ENCODE data around the gene CCDC148. TPM values are rescaled to one million over a fixed set of nuclear protein-coding genes. Genes with fewer than 3 reads are reported as not detected.

Gene CCDC148
- total RNA-seq, 1 experiment from 2014 or later: not detected

GRCh38 chr2:158432117-158432516 is 24.4 kb downstream of the CCDC148 start:
- H4K20me1 ChIP-seq (ENCODE audit: insufficient read depth, low read depth, low read length): no peaks in the 10 kb centered on the region
- no peak for DNase-seq
- no peaks in the 10 kb centered on the region for H3K79me2 ChIP-seq (ENCODE audit: low read length)
- H3K9me3 ChIP-seq (ENCODE audit: low read length): peaks cover 8% of the 10 kb centered on the region
- H3K9ac ChIP-seq (ENCODE audit: low read length): no peak overlapping the region
- no peak overlapping the region for H3K4me3 ChIP-seq (ENCODE audit: low read length)
- H3K36me3 ChIP-seq (ENCODE audit: insufficient read depth, low read length): no peaks in the 10 kb centered on the region
- no peaks in the 10 kb centered on the region for H3K9me2 ChIP-seq (replicated peaks; ENCODE audit: insufficient read depth, low read length)
- H3K27ac ChIP-seq (ENCODE audit: low read length): no peak overlapping the region
- no peaks in the 10 kb centered on the region for H3K27me3 ChIP-seq (ENCODE audit: low read length)
- H3K4me1 ChIP-seq (ENCODE audit: low read length): no peaks in the 10 kb centered on the region
- H3K4me2 ChIP-seq (ENCODE audit: low read depth, low read length, poor library complexity, severe bottlenecking): no peak overlapping the region
- H2AFZ ChIP-seq (ENCODE audit: low read length): no peak overlapping the region

- Histone ChIP-seq H3K27ac (ENCODE audit: low read length) (no peak overlapping the region), H2AFZ (ENCODE audit: low read length) (no peak overlapping the region), H3K9ac (ENCODE audit: low read length) (no peak overlapping the region), H3K4me1 (ENCODE audit: low read length) (no peaks in the 10 kb centered on the region), H3K9me2 (replicated peaks; ENCODE audit: insufficient read depth, low read length) (no peaks in the 10 kb centered on the region), H3K4me2 (ENCODE audit: low read depth, low read length, poor library complexity, severe bottlenecking) (no peak overlapping the region), H4K20me1 (ENCODE audit: insufficient read depth, low read depth, low read length) (no peaks in the 10 kb centered on the region), H3K36me3 (ENCODE audit: insufficient read depth, low read length) (no peaks in the 10 kb centered on the region), H3K9me3 (ENCODE audit: low read length) (peaks cover 20% of the 10 kb centered on the region), H3K79me2 (ENCODE audit: low read length) (no peaks in the 10 kb centered on the region), H3K27me3 (ENCODE audit: low read length) (no peaks in the 10 kb centered on the region), H3K4me3 (ENCODE audit: low read length) (no peak overlapping the region)
- no peak for DNase-seq
These were observed 42.0 kb downstream of the CCDC148 start for GRCh38 chr2:158414538-158414937.

- no peak overlapping the region for H3K9ac ChIP-seq (ENCODE audit: low read length)
- no peak overlapping the region for H3K4me2 ChIP-seq (ENCODE audit: low read depth, low read length, poor library complexity, severe bottlenecking)
- no peak overlapping the region for H3K4me3 ChIP-seq (ENCODE audit: low read length)
- DNase-seq: no peak
- no peak overlapping the region for H3K27ac ChIP-seq (ENCODE audit: low read length)
- no peaks in the 10 kb centered on the region for H4K20me1 ChIP-seq (ENCODE audit: insufficient read depth, low read depth, low read length)
- H3K36me3 ChIP-seq (ENCODE audit: insufficient read depth, low read length): no peaks in the 10 kb centered on the region
- H3K27me3 ChIP-seq (ENCODE audit: low read length): no peaks in the 10 kb centered on the region
- H3K79me2 ChIP-seq (ENCODE audit: low read length): no peaks in the 10 kb centered on the region
- H3K4me1 ChIP-seq (ENCODE audit: low read length): no peaks in the 10 kb centered on the region
- no peaks in the 10 kb centered on the region for H3K9me2 ChIP-seq (replicated peaks; ENCODE audit: insufficient read depth, low read length)
- H2AFZ ChIP-seq (ENCODE audit: low read length): no peak overlapping the region
- peaks cover 14% of the 10 kb centered on the region for H3K9me3 ChIP-seq (ENCODE audit: low read length)
These were observed 43.0 kb downstream of the CCDC148 start for GRCh38 chr2:158413581-158413980.

GRCh38 chr2:158412206-158412605 is 44.3 kb downstream of the CCDC148 start:
- no peak overlapping the region for H3K27ac ChIP-seq (ENCODE audit: low read length)
- no peaks in the 10 kb centered on the region for H3K9me2 ChIP-seq (replicated peaks; ENCODE audit: insufficient read depth, low read length)
- no peak overlapping the region for H3K9ac ChIP-seq (ENCODE audit: low read length)
- peaks cover 14% of the 10 kb centered on the region for H3K9me3 ChIP-seq (ENCODE audit: low read length)
- H3K4me1 ChIP-seq (ENCODE audit: low read length): no peaks in the 10 kb centered on the region
- no peaks in the 10 kb centered on the region for H3K36me3 ChIP-seq (ENCODE audit: insufficient read depth, low read length)
- H2AFZ ChIP-seq (ENCODE audit: low read length): no peak overlapping the region
- DNase-seq: no peak
- H3K27me3 ChIP-seq (ENCODE audit: low read length): no peaks in the 10 kb centered on the region
- H4K20me1 ChIP-seq (ENCODE audit: insufficient read depth, low read depth, low read length): no peaks in the 10 kb centered on the region
- H3K4me3 ChIP-seq (ENCODE audit: low read length): no peak overlapping the region
- no peak overlapping the region for H3K4me2 ChIP-seq (ENCODE audit: low read depth, low read length, poor library complexity, severe bottlenecking)
- no peaks in the 10 kb centered on the region for H3K79me2 ChIP-seq (ENCODE audit: low read length)

- Histone ChIP-seq H3K9ac (ENCODE audit: low read length) (no peak overlapping the region), H3K9me2 (replicated peaks; ENCODE audit: insufficient read depth, low read length) (no peaks in the 10 kb centered on the region), H3K9me3 (ENCODE audit: low read length) (peaks cover 14% of the 10 kb centered on the region), H3K79me2 (ENCODE audit: low read length) (no peaks in the 10 kb centered on the region), H3K4me1 (ENCODE audit: low read length) (no peaks in the 10 kb centered on the region), H3K36me3 (ENCODE audit: insufficient read depth, low read length) (no peaks in the 10 kb centered on the region), H3K27me3 (ENCODE audit: low read length) (no peaks in the 10 kb centered on the region), H3K4me2 (ENCODE audit: low read depth, low read length, poor library complexity, severe bottlenecking) (no peak overlapping the region), H3K27ac (ENCODE audit: low read length) (no peak overlapping the region), H2AFZ (ENCODE audit: low read length) (no peak overlapping the region), H4K20me1 (ENCODE audit: insufficient read depth, low read depth, low read length) (no peaks in the 10 kb centered on the region), H3K4me3 (ENCODE audit: low read length) (no peak overlapping the region)
- DNase-seq: no peak
These were observed 44.8 kb downstream of the CCDC148 start for GRCh38 chr2:158411748-158412147.

GRCh38 chr2:158410132-158410531 is 46.4 kb downstream of the CCDC148 start:
- Histone ChIP-seq H3K79me2 (ENCODE audit: low read length) (no peaks in the 10 kb centered on the region), H3K36me3 (ENCODE audit: insufficient read depth, low read length) (no peaks in the 10 kb centered on the region)

GRCh38 chr2:158407031-158407430 is 49.5 kb downstream of the CCDC148 start:
- Histone ChIP-seq H3K4me3 (ENCODE audit: low read length) (no peak overlapping the region), H3K9me2 (replicated peaks; ENCODE audit: insufficient read depth, low read length) (no peaks in the 10 kb centered on the region), H3K27ac (ENCODE audit: low read length) (no peak overlapping the region), H2AFZ (ENCODE audit: low read length) (no peak overlapping the region), H3K9me3 (ENCODE audit: low read length) (peaks cover 4% of the 10 kb centered on the region), H3K9ac (ENCODE audit: low read length) (no peak overlapping the region), H3K36me3 (ENCODE audit: insufficient read depth, low read length) (no peaks in the 10 kb centered on the region), H3K4me1 (ENCODE audit: low read length) (no peaks in the 10 kb centered on the region), H3K27me3 (ENCODE audit: low read length) (no peaks in the 10 kb centered on the region), H3K4me2 (ENCODE audit: low read depth, low read length, poor library complexity, severe bottlenecking) (no peak overlapping the region), H3K79me2 (ENCODE audit: low read length) (no peaks in the 10 kb centered on the region), H4K20me1 (ENCODE audit: insufficient read depth, low read depth, low read length) (no peaks in the 10 kb centered on the region)
- no peak for DNase-seq

More at GRCh38 chr2:158410132-158410531, 46.4 kb downstream of the CCDC148 start:
- Histone ChIP-seq H2AFZ (ENCODE audit: low read length) (no peak overlapping the region), H3K27me3 (ENCODE audit: low read length) (no peaks in the 10 kb centered on the region), H3K4me2 (ENCODE audit: low read depth, low read length, poor library complexity, severe bottlenecking) (no peak overlapping the region), H3K4me3 (ENCODE audit: low read length) (no peak overlapping the region), H3K9me2 (replicated peaks; ENCODE audit: insufficient read depth, low read length) (no peaks in the 10 kb centered on the region), H3K4me1 (ENCODE audit: low read length) (no peaks in the 10 kb centered on the region), H3K9me3 (ENCODE audit: low read length) (peaks cover 14% of the 10 kb centered on the region), H4K20me1 (ENCODE audit: insufficient read depth, low read depth, low read length) (no peaks in the 10 kb centered on the region), H3K27ac (ENCODE audit: low read length) (no peak overlapping the region), H3K9ac (ENCODE audit: low read length) (no peak overlapping the region)
- DNase-seq: no peak

- Histone ChIP-seq H3K27ac (ENCODE audit: low read length) (no peak overlapping the region), H3K4me2 (ENCODE audit: low read depth, low read length, poor library complexity, severe bottlenecking) (no peak overlapping the region), H3K79me2 (ENCODE audit: low read length) (no peaks in the 10 kb centered on the region), H3K9me2 (replicated peaks; ENCODE audit: insufficient read depth, low read length) (no peaks in the 10 kb centered on the region), H3K36me3 (ENCODE audit: insufficient read depth, low read length) (no peaks in the 10 kb centered on the region), H2AFZ (ENCODE audit: low read length) (no peak overlapping the region), H3K27me3 (ENCODE audit: low read length) (no peaks in the 10 kb centered on the region), H3K9ac (ENCODE audit: low read length) (no peak overlapping the region), H3K4me3 (ENCODE audit: low read length) (no peak overlapping the region), H3K4me1 (ENCODE audit: low read length) (no peaks in the 10 kb centered on the region), H4K20me1 (ENCODE audit: insufficient read depth, low read depth, low read length) (no peaks in the 10 kb centered on the region), H3K9me3 (ENCODE audit: low read length) (no peaks in the 10 kb centered on the region)
- DNase-seq: no peak
These were observed 51.2 kb downstream of the CCDC148 start for GRCh38 chr2:158405341-158405740.

- no peak overlapping the region for H3K4me2 ChIP-seq (ENCODE audit: low read depth, low read length, poor library complexity, severe bottlenecking)
- no peaks in the 10 kb centered on the region for H4K20me1 ChIP-seq (ENCODE audit: insufficient read depth, low read depth, low read length)
- H3K9me2 ChIP-seq (replicated peaks; ENCODE audit: insufficient read depth, low read length): no peaks in the 10 kb centered on the region
- H2AFZ ChIP-seq (ENCODE audit: low read length): no peak overlapping the region
- H3K79me2 ChIP-seq (ENCODE audit: low read length): no peaks in the 10 kb centered on the region
- H3K4me1 ChIP-seq (ENCODE audit: low read length): no peaks in the 10 kb centered on the region
- no peak overlapping the region for H3K9ac ChIP-seq (ENCODE audit: low read length)
- H3K27ac ChIP-seq (ENCODE audit: low read length): no peak overlapping the region
- no peaks in the 10 kb centered on the region for H3K27me3 ChIP-seq (ENCODE audit: low read length)
- H3K4me3 ChIP-seq (ENCODE audit: low read length): no peak overlapping the region
- no peaks in the 10 kb centered on the region for H3K9me3 ChIP-seq (ENCODE audit: low read length)
- no peaks in the 10 kb centered on the region for H3K36me3 ChIP-seq (ENCODE audit: insufficient read depth, low read length)
- DNase-seq: no peak
These were observed 53.3 kb downstream of the CCDC148 start for GRCh38 chr2:158403237-158403636.
